BLaER1 treated with 17β-estradiol and CSF1 and Interleukin-3, amounts not matched to agents 10 nM and 100 nM (cell line): Measurements from ENCODE around the gene CXCL8.

Experiments used
- H3K27ac ChIP-seq, 11 experiments: shearing (Covaris generic); formaldehyde crosslinking; 2 replicates each; pipeline ENCODE4 v1.8.1; 2022
- H3K27me3 ChIP-seq, 11 experiments: shearing (Covaris generic); formaldehyde crosslinking; 2 replicates each; pipeline ENCODE4 v1.8.1; 2022
- H3K36me3 ChIP-seq, 11 experiments: shearing (Covaris generic); formaldehyde crosslinking; 2 replicates each; pipeline ENCODE4 v1.8.1; 2022
- H3K4me1 ChIP-seq, 10 experiments: shearing (Covaris generic); formaldehyde crosslinking; 2 replicates each; pipeline ENCODE4 v1.8.1; 2022
- H3K4me2 ChIP-seq, 11 experiments: shearing (Covaris generic); formaldehyde crosslinking; 2 replicates each; pipeline ENCODE4 v1.8.1; 2022
- H3K4me3 ChIP-seq, 10 experiments: shearing (Covaris generic); formaldehyde crosslinking; 2 replicates each; pipeline ENCODE4 v1.8.1; 2022
- H3K9ac ChIP-seq, 11 experiments: shearing (Covaris generic); formaldehyde crosslinking; 2 replicates each; pipeline ENCODE4 v1.8.1; 2022
- H3K9me3 ChIP-seq, 11 experiments: shearing (Covaris generic); formaldehyde crosslinking; replicated peaks in 1 of 11; 2 replicates each; pipeline ENCODE4 v1.8.1; 2022
- H4K20me1 ChIP-seq, 11 experiments: shearing (Covaris generic); formaldehyde crosslinking; 2 replicates each; pipeline ENCODE4 v1.8.1; 2022
- Cebpa-rat ChIP-seq, 11 experiments: shearing (Covaris generic); IDR thresholded peaks; 2 replicates each; pipeline ENCODE4 v1.8.1; 2022

CXCL8 gene

DNA sequence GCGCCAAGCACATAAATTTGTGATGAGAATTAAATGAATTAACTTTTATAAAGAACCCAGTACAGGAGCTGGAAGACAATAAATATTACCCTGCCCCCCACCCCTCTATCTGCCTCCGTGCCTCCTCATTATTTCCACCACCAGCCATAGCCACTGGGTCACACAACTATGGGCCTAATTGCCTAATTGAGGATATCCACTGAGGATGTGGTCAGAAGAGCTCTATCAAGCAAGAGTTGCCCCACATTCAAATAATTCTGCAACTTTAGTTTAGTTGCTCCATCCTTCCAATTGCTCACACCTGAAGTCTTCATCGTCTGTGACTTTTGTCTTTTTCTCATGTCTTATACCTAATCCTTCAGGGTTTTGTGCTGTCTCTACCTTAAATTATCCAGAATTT lies 9.5 kb upstream of the CXCL8 start:
- Histone ChIP-seq H3K27ac (peak overlapping the region in 10 of 11 experiments; percentile 45 to 97 (median 73); a peak in 20 of 22 replicates), H3K9ac (peak overlapping the region in 5 of 11 experiments; percentile 12 to 78 (median 62); a peak in 9 of 22 replicates), H3K9me3 (peaks cover 0 to 14% (median 0%) of the 10 kb centered on the region in 11 experiments; a peak in 4 of 22 replicates), H3K27me3 (no peaks in the 10 kb centered on the region), H3K4me3 (no peak overlapping the region; a peak in 1 of 20 replicates), H4K20me1 (no peaks in the 10 kb centered on the region), H3K36me3 (no peaks in the 10 kb centered on the region), H3K4me2 (peak overlapping the region in 8 of 11 experiments; percentile 3 to 83 (median 57); a peak in 15 of 22 replicates), H3K4me1 (peaks cover 7 to 97% (median 48%) of the 10 kb centered on the region in 10 experiments; a peak in 19 of 20 replicates)
- peak in 5 of 11 experiments; percentile 14 to 70 (median 35); a peak in 4 of 22 replicates for TF ChIP-seq Cebpa-rat (IDR thresholded peaks at IDR 0.05)

- H3K27ac ChIP-seq = peak overlapping the region in 10 of 11 experiments; percentile 39 to 97 (median 73); a peak in 19 of 22 replicates
- H3K4me2 ChIP-seq = peak overlapping the region in 8 of 11 experiments; percentile 13 to 83 (median 57); a peak in 16 of 22 replicates
- H3K27me3 ChIP-seq = no peaks in the 10 kb centered on the region
- no peaks in the 10 kb centered on the region for H4K20me1 ChIP-seq
- TF ChIP-seq Cebpa-rat (IDR thresholded peaks at IDR 0.05) = peak in 6 of 11 experiments; percentile 59 to 91 (median 74); a peak in 6 of 22 replicates
- no peaks in the 10 kb centered on the region for H3K36me3 ChIP-seq
- peak overlapping the region in 6 of 11 experiments; percentile 12 to 78 (median 56); a peak in 9 of 22 replicates for H3K9ac ChIP-seq
- H3K4me1 ChIP-seq = peaks cover 7 to 97% (median 49%) of the 10 kb centered on the region in 10 experiments; a peak in 19 of 20 replicates
- peaks cover 0 to 18% (median 0%) of the 10 kb centered on the region in 11 experiments; a peak in 5 of 22 replicates for H3K9me3 ChIP-seq
- H3K4me3 ChIP-seq = 0 out of 20 replicates have a peak overlapping the region, but pooled peaks of 1 of the 10 experiments have one; percentile 2
Measured at GRCh38 chr4:73731968-73732610, 8.3 kb upstream of the CXCL8 start.

GRCh38 chr4:73732759-73733431 lies 7.5 kb upstream of the CXCL8 start:
- Histone ChIP-seq H4K20me1 (no peaks in the 10 kb centered on the region), H3K36me3 (no peaks in the 10 kb centered on the region), H3K4me1 (peaks cover 7 to 96% (median 49%) of the 10 kb centered on the region in 10 experiments; a peak in 19 of 20 replicates), H3K4me3 (no peak overlapping the region), H3K27me3 (no peaks in the 10 kb centered on the region), H3K9me3 (peaks cover 0 to 26% (median 0%) of the 10 kb centered on the region in 11 experiments; a peak in 7 of 22 replicates), H3K9ac (peak overlapping the region in 3 of 11 experiments; percentile 7 to 78 (median 52); a peak in 6 of 22 replicates), H3K4me2 (peak overlapping the region in 6 of 11 experiments; percentile 39 to 83 (median 68); a peak in 9 of 22 replicates), H3K27ac (peak overlapping the region in 9 of 11 experiments; percentile 57 to 97 (median 80); a peak in 16 of 22 replicates)
- TF ChIP-seq Cebpa-rat (IDR thresholded peaks at IDR 0.05) = no peak

- Histone ChIP-seq H3K9me3 (peaks cover 0 to 26% (median 0%) of the 10 kb centered on the region in 11 experiments; a peak in 6 of 22 replicates), H3K27me3 (no peaks in the 10 kb centered on the region), H3K27ac (peak overlapping the region; percentile 22 to 97 (median 79); a peak in 21 of 22 replicates), H3K36me3 (no peaks in the 10 kb centered on the region), H3K9ac (peak overlapping the region in 6 of 11 experiments; percentile 9 to 82 (median 65); a peak in 11 of 22 replicates), H3K4me3 (peak overlapping the region in 1 of 10 experiments; percentile 9; a peak in 1 of 20 replicates), H4K20me1 (no peaks in the 10 kb centered on the region), H3K4me1 (peaks cover 7 to 96% (median 54%) of the 10 kb centered on the region in 10 experiments; a peak in 19 of 20 replicates), H3K4me2 (peak overlapping the region in 10 of 11 experiments; percentile 6 to 83 (median 46); a peak in 19 of 22 replicates)
- no peak for TF ChIP-seq Cebpa-rat (IDR thresholded peaks at IDR 0.05)
Measured at GRCh38 chr4:73734530-73735001, 5.8 kb upstream of the CXCL8 start.

DNA sequence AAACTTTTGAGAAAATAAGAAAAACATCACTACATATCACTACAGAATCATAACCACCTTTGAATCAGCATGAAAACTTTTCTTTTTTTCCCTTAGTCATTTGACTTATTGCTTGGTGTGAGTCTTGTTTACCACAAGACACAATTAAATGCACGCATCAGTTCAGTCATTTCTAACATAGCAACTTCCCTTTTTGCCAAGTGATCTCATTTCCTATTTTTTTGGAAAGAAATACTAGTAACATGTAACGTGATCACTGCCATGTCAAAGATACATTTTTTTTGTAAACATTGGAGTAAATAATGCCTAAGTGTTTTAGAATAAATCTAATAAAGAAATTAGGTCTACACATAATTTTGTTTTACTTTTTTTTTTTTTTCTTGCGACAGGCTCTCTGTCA lies 5.1 kb upstream of the CXCL8 start:
- Histone ChIP-seq H3K4me1 (peaks cover 13 to 94% (median 57%) of the 10 kb centered on the region in 10 experiments), H3K4me3 (no peak overlapping the region), H3K9me3 (peaks cover 0 to 26% (median 0%) of the 10 kb centered on the region in 11 experiments; a peak in 6 of 22 replicates), H4K20me1 (no peaks in the 10 kb centered on the region), H3K27me3 (no peaks in the 10 kb centered on the region), H3K27ac (peak overlapping the region; percentile 27 to 97 (median 79); a peak in 21 of 22 replicates), H3K9ac (peak overlapping the region in 5 of 11 experiments; percentile 38 to 82 (median 67); a peak in 10 of 22 replicates), H3K36me3 (no peaks in the 10 kb centered on the region), H3K4me2 (peak overlapping the region; percentile 27 to 84 (median 55); a peak in 19 of 22 replicates)
- no peak for TF ChIP-seq Cebpa-rat (IDR thresholded peaks at IDR 0.05)

GRCh38 chr4:73741031-73741749 lies 821 bp downstream of the CXCL8 start:
- peak overlapping the region in 6 of 11 experiments; percentile 9 to 90 (median 74); a peak in 10 of 22 replicates for H3K9ac ChIP-seq
- 0 out of 22 replicates have a peak, but pooled peaks of 2 of the 11 experiments have one; percentile 23 to 36 for TF ChIP-seq Cebpa-rat (IDR thresholded peaks at IDR 0.05)
- peaks cover 16 to 38% (median 27%) of the 10 kb centered on the region in 10 experiments for H3K4me1 ChIP-seq
- peaks cover 0 to 18% (median 0%) of the 10 kb centered on the region in 11 experiments; a peak in 4 of 22 replicates for H3K36me3 ChIP-seq
- H3K4me3 ChIP-seq = peak overlapping the region in 7 of 10 experiments; percentile 9 to 66 (median 57); a peak in 11 of 20 replicates
- peak overlapping the region in 9 of 11 experiments; percentile 38 to 95 (median 72); a peak in 18 of 22 replicates for H3K27ac ChIP-seq
- H3K27me3 ChIP-seq = no peaks in the 10 kb centered on the region
- H4K20me1 ChIP-seq = no peaks in the 10 kb centered on the region
- peak overlapping the region; percentile 1 to 82 (median 63); a peak in 21 of 22 replicates for H3K4me2 ChIP-seq
- H3K9me3 ChIP-seq = peaks cover 0 to 17% (median 3%) of the 10 kb centered on the region in 11 experiments; a peak in 6 of 22 replicates

DNA sequence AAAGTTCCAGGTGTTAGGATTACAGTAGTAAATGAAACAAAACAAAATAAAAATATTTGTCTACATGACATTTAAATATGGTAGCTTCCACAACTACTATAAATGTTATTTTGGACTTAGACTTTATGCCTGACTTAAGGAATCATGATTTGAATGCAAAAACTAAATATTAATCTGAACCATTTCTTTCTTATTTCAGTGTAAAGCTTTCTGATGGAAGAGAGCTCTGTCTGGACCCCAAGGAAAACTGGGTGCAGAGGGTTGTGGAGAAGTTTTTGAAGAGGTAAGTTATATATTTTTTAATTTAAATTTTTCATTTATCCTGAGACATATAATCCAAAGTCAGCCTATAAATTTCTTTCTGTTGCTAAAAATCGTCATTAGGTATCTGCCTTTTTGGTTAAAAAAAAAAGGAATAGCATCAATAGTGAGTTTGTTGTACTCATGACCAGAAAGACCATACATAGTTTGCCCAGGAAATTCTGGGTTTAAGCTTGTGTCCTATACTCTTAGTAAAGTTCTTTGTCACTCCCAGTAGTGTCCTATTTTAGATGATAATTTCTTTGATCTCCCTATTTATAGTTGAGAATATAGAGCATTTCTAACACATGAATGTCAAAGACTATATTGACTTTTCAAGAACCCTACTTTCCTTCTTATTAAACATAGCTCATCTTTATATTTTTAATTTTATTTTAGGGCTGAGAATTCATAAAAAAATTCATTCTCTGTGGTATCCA lies 1.6 kb downstream of the CXCL8 start:
- H3K9me3 ChIP-seq = peaks cover 0 to 16% (median 3%) of the 10 kb centered on the region in 11 experiments; a peak in 6 of 22 replicates
- no peak for TF ChIP-seq Cebpa-rat (IDR thresholded peaks at IDR 0.05)

More for the DNA sequence above, 1.6 kb downstream of the CXCL8 start:
- Histone ChIP-seq H3K4me3 (peak overlapping the region in 4 of 10 experiments; percentile 57 to 66 (median 64); a peak in 10 of 20 replicates), H3K27me3 (no peaks in the 10 kb centered on the region), H3K36me3 (peaks cover 0 to 18% (median 0%) of the 10 kb centered on the region in 11 experiments; a peak in 4 of 22 replicates), H4K20me1 (no peaks in the 10 kb centered on the region), H3K4me1 (peaks cover 16 to 31% (median 24%) of the 10 kb centered on the region in 10 experiments), H3K27ac (peak overlapping the region in 9 of 11 experiments; percentile 38 to 95 (median 72); a peak in 15 of 22 replicates), H3K9ac (peak overlapping the region in 4 of 11 experiments; percentile 70 to 90 (median 82); a peak in 8 of 22 replicates), H3K4me2 (peak overlapping the region in 6 of 11 experiments; percentile 61 to 82 (median 77); a peak in 9 of 22 replicates)
